Measurements from ENCODE around the gene WFS1. TPM values are rescaled to one million over a fixed set of nuclear protein-coding genes. Genes with fewer than 3 reads are reported as not detected.

Gene WFS1
- total and polyA plus RNA-seq, 2 of the 8 experiments (the other 6 are each of a cell fraction or from before 2014, with no cell fraction given): 29.1 to 43.1 TPM

DNA sequence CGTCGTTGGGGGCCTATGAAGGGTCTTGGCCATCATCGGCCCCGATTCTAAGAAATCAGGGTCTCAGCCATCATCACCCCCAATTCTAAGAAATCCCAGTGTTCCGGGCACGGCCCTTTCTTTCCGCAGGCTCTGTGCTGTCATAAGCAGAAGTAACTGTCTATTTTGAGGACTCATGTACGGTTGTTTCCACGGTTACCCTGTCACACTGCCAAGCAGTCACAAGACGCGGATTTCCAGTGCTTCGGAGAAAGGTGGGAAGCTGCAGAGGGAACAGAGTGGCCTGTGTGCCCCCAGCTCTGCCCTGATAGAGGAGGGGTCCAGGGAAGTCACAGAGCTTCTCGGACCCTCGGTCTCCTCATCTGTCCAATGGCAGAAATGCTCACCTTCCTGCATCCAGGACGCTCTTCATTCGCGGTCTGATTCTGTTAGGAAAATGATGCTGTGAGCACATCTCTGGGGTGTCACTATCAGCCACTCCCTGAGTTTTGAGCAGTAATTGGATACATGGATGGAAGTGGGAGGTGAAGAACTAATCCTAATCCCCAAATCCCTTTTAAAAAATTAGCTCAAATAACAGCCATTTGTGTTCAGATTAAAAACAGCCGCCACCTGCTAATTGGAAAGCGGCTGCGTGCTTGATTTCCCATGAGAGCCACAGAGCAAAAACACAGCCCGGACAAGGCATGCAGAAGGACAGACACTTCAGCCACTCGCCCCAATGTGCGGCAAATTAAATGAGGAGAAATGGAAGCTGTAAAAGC, 73.1 kb downstream of the WFS1 start:
- Histone ChIP-seq H2AK5ac (ENCODE audit: low read depth, low read length) (no peak overlapping the region), H3K4me1 (replicated peaks in 1 of 4; ENCODE audit: control insufficient read depth in 3 of 4, insufficient read depth in 4 of 4, low read length in 3 of 4) (peaks cover 0 to 12% (median 3%) of the 10 kb centered on the region in 4 experiments; a peak in 3 of 7 replicates), H3K14ac (ENCODE audit: insufficient read length) (no peak overlapping the region), H4K91ac (replicated peaks; ENCODE audit: insufficient read length, low read length) (no peak overlapping the region), H4K5ac (ENCODE audit: insufficient read length, low read depth, low read length) (no peak overlapping the region), H3K4me3 (ENCODE audit: extremely low read depth in 1 of 4, insufficient read depth in 2 of 4, low read depth in 3 of 4, low read length in 4 of 4) (no peak overlapping the region), H2BK120ac (replicated peaks; ENCODE audit: low read depth, low read length) (no peak overlapping the region), H2BK20ac (ENCODE audit: low read length) (no peak overlapping the region), H3K23me2 (ENCODE audit: low read depth, low read length) (no peaks in the 10 kb centered on the region), H3K4ac (replicated peaks; ENCODE audit: insufficient read length, low read depth, low read length) (no peak overlapping the region), H3K9ac (replicated peaks in 1 of 4; ENCODE audit: extremely low read depth in 1 of 4, low read depth in 3 of 4, low read length in 3 of 4) (no peak overlapping the region), H4K8ac (ENCODE audit: extremely low read depth, insufficient read depth, low read length) (no peak overlapping the region), H3K27me3 (replicated peaks in 1 of 4; ENCODE audit: control insufficient read depth in 3 of 4, extremely low read depth in 1 of 4, insufficient read depth in 3 of 4, low read length in 3 of 4) (no peaks in the 10 kb centered on the region), H2BK5ac (ENCODE audit: low read depth, low read length) (no peak overlapping the region), H2AFZ (ENCODE audit: low read length) (no peak overlapping the region), H3K9me3 (ENCODE audit: insufficient read depth in 2 of 2, low read depth in 1 of 2, low read length in 1 of 2) (no peaks in the 10 kb centered on the region), H3K36me3 (ENCODE audit: control insufficient read depth in 2 of 4, insufficient read depth in 4 of 4, low read length in 3 of 4) (no peaks in the 10 kb centered on the region), H3K27ac (ENCODE audit: low read depth, low read length) (no peak overlapping the region), H3K23ac (ENCODE audit: insufficient read length) (no peak overlapping the region), H3K18ac (ENCODE audit: extremely low read depth, low read length) (no peak overlapping the region), H4K20me1 (replicated peaks in 1 of 2; ENCODE audit: control insufficient read depth in 1 of 2, insufficient read depth in 2 of 2, low read length in 2 of 2) (no peaks in the 10 kb centered on the region), H2BK12ac (ENCODE audit: low read depth, low read length) (no peak overlapping the region), H3K56ac (replicated peaks; ENCODE audit: insufficient read length, low read depth, low read length) (no peak overlapping the region), H3K79me2 (ENCODE audit: control insufficient read depth in 1 of 2, insufficient read depth in 2 of 2, low read length in 2 of 2) (no peaks in the 10 kb centered on the region), H2BK15ac (ENCODE audit: low read length) (no peak overlapping the region), H3K4me2 (ENCODE audit: insufficient read depth in 1 of 2, low read depth in 2 of 2, low read length in 2 of 2) (no peak overlapping the region), H3K79me1 (ENCODE audit: low read depth, low read length) (no peaks in the 10 kb centered on the region)
- no peak for TF ChIP-seq HDAC2 (IDR thresholded peaks at IDR 0.05; ENCODE audit: borderline replicate concordance in 1 of 2, low read depth in 2 of 2, low read length in 2 of 2)
- CTCF ChIA-PET (ENCODE audit: partially characterized antibody): interaction anchor here (1.1 to 12.2 kb wide), 13 partner anchors 9 to 204 kb away, joined by 3 to 175 read pairs (median 5); no protein-coding TSS in a partner anchor
- WGBS, 2 experiments (ENCODE audit: extremely low coverage in 1 of 2, insufficient coverage in 1 of 2, insufficient read length in 1 of 2, insufficient replicate concordance in 2 of 2, low coverage in 1 of 2, low lambda C conversion rate in 2 of 2, missing lambda C conversion rate in 1 of 2): 89% methylated on average over 23 of the region's 23 CpGs; no CpG with 5 or more reads in 1 of the 2 experiments
- FAIRE-seq: no peak
- no peak for DNase-seq (ENCODE audit: low read depth in 1 of 2, low spot score in 2 of 2)
- POLR2A ChIA-PET (ENCODE audit: partially characterized antibody): interaction anchor here (1.0 kb wide), 1 partner anchor 15 kb away, joined by 3 read pairs; no protein-coding TSS in a partner anchor
